GM21423 (cell line): ENCODE measurements around the gene SKP2.
"Not testable (repeated sequence)": the region's sequence is repeated elsewhere in the genome, so short reads cannot be mapped to it uniquely, and the experiment has no call there.

ENCODE experiments used
- ATAC-seq: cut with Tn5 transposase; IDR thresholded peaks from one replicate; pipeline ENCODE4 v1.9.1; 2021; ENCODE audit warnings: mild to moderate bottlenecking, moderate library complexity; ENCODE audit not compliant: unreplicated experiment

The SKP2 gene

GRCh38 chr5:36156121-36156601 lies 4.2 kb downstream of the SKP2 start:
- no peak for ATAC-seq

GRCh38 chr5:36156619-36157018 lies 4.7 kb downstream of the SKP2 start:
- ATAC-seq = no peak

GRCh38 chr5:36158144-36158543 lies 6.2 kb downstream of the SKP2 start:
- no peak for ATAC-seq

GRCh38 chr5:36160617-36161016 lies 8.7 kb downstream of the SKP2 start:
- no peak for ATAC-seq

- ATAC-seq = no peak
Measured at GRCh38 chr5:36161361-36161760, 9.4 kb downstream of the SKP2 start.

GRCh38 chr5:36162810-36163486 lies 11.0 kb downstream of the SKP2 start:
- ATAC-seq = no peak

GRCh38 chr5:36164461-36164860 lies 12.6 kb downstream of the SKP2 start:
- no peak for ATAC-seq

- no peak for ATAC-seq
Measured at GRCh38 chr5:36168737-36169136, 16.8 kb downstream of the SKP2 start.

GRCh38 chr5:36170832-36171424 lies 19.0 kb downstream of the SKP2 start:
- no peak for ATAC-seq

- ATAC-seq = no peak
Measured at GRCh38 chr5:36172599-36172998, 20.7 kb downstream of the SKP2 start.

- ATAC-seq = no peak
Measured at GRCh38 chr5:36173426-36173825, 21.5 kb downstream of the SKP2 start.

- no peak for ATAC-seq
Measured at GRCh38 chr5:36174119-36174518, 22.2 kb downstream of the SKP2 start.

GRCh38 chr5:36175043-36175442 lies 23.1 kb downstream of the SKP2 start:
- ATAC-seq = no peak

GRCh38 chr5:36177154-36177553 lies 25.2 kb downstream of the SKP2 start:
- peak; percentile 98 for ATAC-seq

GRCh38 chr5:36177715-36178523 lies 26.0 kb downstream of the SKP2 start:
- no peak for ATAC-seq

- ATAC-seq = no peak
Measured at GRCh38 chr5:36178524-36178890, 26.6 kb downstream of the SKP2 start.

GRCh38 chr5:36179950-36180349 lies 28.0 kb downstream of the SKP2 start:
- ATAC-seq = no peak

GRCh38 chr5:36180556-36181350 lies 28.8 kb downstream of the SKP2 start:
- no peak for ATAC-seq

GRCh38 chr5:36181774-36182173 lies 29.9 kb downstream of the SKP2 start:
- no peak for ATAC-seq

- ATAC-seq = not testable (repeated sequence)
Measured at GRCh38 chr5:36184408-36184807, 32.5 kb downstream of the SKP2 start.

- no peak for ATAC-seq
Measured at GRCh38 chr5:36193746-36194145, 41.8 kb downstream of the SKP2 start.
